Stimulated activated CD8-positive, alpha-beta memory T cell treated with anti-CD3 and anti-CD28 coated beads, Interleukin-4, amount 100 ng/mL, for 1 hour (primary cell): Measurements from ENCODE around the gene ASTN1.
"Not testable (repeated sequence)": the region's sequence is repeated elsewhere in the genome, so short reads cannot be mapped to it uniquely, and the experiment has no call there.

ENCODE experiments used
- DNase-seq, 2 donors: peaks; one replicate each; pipeline ENCODE4 v3.0.0-alpha.2; 2020; ENCODE audit warnings: low read depth in 2 of 2, low spot score in 1 of 2

ASTN1 gene

GRCh38 chr1:177116941-177117340, 47.6 kb downstream of the ASTN1 start:
- no peak for DNase-seq

- DNase-seq: no peak
These were observed 57.7 kb downstream of the ASTN1 start for GRCh38 chr1:177106614-177107365.

GRCh38 chr1:177106196-177106595, 58.3 kb downstream of the ASTN1 start:
- no peak for DNase-seq

- DNase-seq: no peak
These were observed 61.3 kb downstream of the ASTN1 start for GRCh38 chr1:177103005-177103852.

GRCh38 chr1:177092001-177092400, 72.5 kb downstream of the ASTN1 start:
- no peak for DNase-seq

GRCh38 chr1:177091040-177091439, 73.5 kb downstream of the ASTN1 start:
- no peak for DNase-seq

GRCh38 chr1:177088966-177089365, 75.5 kb downstream of the ASTN1 start:
- no peak for DNase-seq

- no peak for DNase-seq
These were observed 81.4 kb downstream of the ASTN1 start for GRCh38 chr1:177082855-177083693.

GRCh38 chr1:177080564-177080963, 83.9 kb downstream of the ASTN1 start:
- no peak for DNase-seq

- DNase-seq: no peak
These were observed 86.6 kb downstream of the ASTN1 start for GRCh38 chr1:177077734-177078499.

GRCh38 chr1:177077006-177077405, 87.5 kb downstream of the ASTN1 start:
- DNase-seq: no peak

- not testable (repeated sequence) for DNase-seq
These were observed 89.7 kb downstream of the ASTN1 start for GRCh38 chr1:177074811-177075210.

GRCh38 chr1:177069490-177069889, 95.0 kb downstream of the ASTN1 start:
- DNase-seq: no peak

GRCh38 chr1:177067752-177068410, 96.6 kb downstream of the ASTN1 start:
- no peak for DNase-seq

- no peak for DNase-seq
These were observed 99.1 kb downstream of the ASTN1 start for GRCh38 chr1:177065430-177065829.

- DNase-seq: no peak
These were observed 100.9 kb downstream of the ASTN1 start for GRCh38 chr1:177063648-177064047.

- no peak for DNase-seq
These were observed 110.0 kb downstream of the ASTN1 start for GRCh38 chr1:177054542-177054941.

- DNase-seq: no peak
These were observed 110.9 kb downstream of the ASTN1 start for GRCh38 chr1:177053648-177054047.

GRCh38 chr1:177048314-177049069, 116.0 kb downstream of the ASTN1 start:
- DNase-seq: no peak
